Medulla oblongata (tissue), 1 donor: Measurements from ENCODE around the gene RAD51B.

Source experiments
- DNase-seq: peaks from one replicate; pipeline ENCODE4 v3.0.0-alpha.2; 2015; ENCODE audit errors: extremely low spot score

Gene RAD51B

DNA sequence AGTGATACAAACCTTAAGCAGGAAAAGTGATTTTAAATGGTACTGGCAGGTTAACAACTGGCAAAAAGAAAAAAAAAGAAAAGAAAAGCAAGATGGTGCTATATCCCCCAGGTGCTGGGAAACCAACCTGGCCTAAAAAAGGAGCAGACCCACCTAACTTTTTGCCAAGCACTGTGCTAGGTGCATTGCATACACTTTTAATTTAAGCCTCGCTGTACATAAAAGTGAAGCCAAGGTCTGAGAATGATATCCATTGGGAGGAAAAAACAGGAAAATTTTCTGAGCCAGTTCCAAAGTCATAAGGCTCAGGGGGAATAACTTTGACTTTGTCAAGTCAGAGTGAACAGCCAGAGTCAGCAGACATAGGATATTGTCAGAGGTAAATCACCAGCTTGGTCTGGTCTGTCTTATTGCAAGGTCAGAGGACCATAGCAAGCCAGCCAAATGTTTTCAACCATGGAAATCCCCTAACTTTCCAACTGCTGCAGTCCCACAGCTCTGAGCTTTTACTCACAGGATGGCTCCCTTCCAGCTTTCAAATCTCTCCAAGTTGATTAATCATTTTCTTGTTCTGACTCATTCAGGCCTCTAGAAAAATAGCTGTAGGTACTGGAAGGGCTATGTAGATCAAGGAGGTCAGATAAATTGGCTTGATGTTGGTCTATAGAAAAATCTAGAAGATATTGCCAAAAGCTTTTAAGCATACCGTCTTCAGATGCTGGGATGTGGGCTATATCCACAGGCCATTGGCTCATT, 412.9 kb downstream of the RAD51B start:
- peak; percentile 73 for DNase-seq

- no peak for DNase-seq
Measured at GRCh38 chr14:68233101-68233784, 413.7 kb downstream of the RAD51B start.

GRCh38 chr14:68234101-68234905, 414.7 kb downstream of the RAD51B start:
- no peak for DNase-seq

DNA sequence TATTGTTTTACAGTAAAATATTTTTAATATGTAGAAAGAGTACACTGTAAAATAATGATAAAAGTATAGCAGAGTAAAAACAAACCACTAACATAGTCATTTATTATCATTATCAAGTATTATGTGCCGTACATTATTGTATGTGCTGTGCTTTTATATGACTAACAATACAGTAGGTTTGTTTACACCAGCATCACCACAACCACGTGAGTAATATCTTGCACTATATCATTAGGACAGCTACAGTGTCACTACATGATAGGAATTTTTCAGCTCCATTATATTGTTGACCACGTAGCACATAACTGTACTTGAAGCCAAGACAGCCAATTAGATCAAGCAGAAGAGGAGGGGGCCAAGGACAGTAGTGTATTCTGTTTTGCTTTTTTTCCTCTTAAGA, 415.4 kb downstream of the RAD51B start:
- no peak for DNase-seq

- DNase-seq: peak; percentile 30
Measured at GRCh38 chr14:68236582-68237458, 417.2 kb downstream of the RAD51B start.

DNA sequence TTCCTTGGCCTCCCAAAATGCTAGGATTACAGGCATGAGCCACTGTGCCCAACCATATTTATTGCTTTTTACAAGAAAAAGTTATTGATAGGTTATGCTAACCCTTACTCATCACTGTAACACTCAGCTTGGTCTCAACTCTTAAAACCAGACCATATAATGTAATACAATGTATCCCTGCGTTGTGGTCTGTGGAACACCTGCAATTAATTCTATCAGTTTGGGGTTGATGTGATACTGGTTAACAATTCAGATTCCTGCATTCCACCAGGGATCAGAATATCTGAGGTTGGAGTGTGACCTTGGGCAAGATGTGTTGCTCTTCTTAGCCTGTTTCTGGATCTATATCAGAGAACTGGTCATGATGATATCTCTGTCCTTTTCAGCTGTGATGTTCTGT, 419.0 kb downstream of the RAD51B start:
- DNase-seq: no peak

DNA sequence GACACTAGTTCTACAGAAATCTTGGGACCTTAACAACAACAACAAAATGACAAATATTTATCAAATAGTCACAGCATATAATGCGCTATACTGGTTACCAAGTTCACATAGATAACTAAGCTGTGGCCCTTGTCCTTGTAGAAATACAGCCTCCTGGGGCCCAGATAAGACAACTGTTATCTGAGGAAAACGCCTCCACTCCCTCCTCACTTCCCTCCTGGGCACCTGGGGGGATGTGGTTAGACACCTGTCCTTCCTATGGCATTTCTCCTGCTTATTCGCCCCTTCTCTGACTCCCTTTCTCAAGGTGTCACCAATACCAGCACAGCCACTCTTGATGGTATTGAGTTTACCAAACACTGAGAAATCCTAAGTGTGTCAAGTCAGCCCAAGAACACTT, 419.4 kb downstream of the RAD51B start:
- no peak for DNase-seq

DNA sequence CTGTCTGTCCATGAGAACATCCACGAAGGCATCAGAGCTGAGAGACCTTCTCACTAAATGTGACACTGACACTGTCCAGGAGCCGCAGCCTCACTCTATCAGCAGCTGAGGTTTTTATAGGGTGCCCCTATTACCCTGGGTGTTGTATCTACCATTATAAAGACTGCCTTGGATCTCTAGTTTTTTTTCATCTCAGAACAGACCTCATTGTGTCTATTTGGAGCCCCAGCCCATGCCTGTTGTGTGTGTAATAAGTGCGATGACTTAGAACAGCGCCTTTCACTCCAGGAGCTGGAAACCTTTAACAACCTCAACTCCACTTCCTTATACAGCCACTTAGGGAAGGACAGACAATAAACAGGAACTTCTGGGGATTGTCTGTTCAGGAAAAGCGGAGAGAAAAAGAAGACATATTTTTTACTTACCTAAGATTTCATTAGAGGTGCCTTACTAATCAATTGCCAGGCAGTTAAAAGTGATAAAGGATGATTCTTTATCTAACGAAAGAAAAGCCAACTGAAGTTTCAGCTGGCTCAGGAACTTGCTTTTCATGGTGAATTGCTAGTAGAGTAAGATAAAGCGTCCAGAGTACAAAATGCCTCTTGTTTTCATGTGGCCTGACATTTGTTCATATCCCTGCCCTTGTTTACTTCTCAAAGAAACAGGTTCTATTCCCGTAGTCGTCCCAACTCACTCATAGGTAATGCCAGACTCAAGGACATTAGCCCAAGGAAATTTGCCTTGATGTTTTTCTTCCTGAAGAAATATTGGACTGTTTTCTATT, 420.6 kb downstream of the RAD51B start:
- DNase-seq: peak; percentile 30

- DNase-seq: no peak
Measured at GRCh38 chr14:68241862-68242487, 422.4 kb downstream of the RAD51B start.

- DNase-seq: no peak
Measured at GRCh38 chr14:68243450-68244010, 424.0 kb downstream of the RAD51B start.

- peak; percentile 29 for DNase-seq
Measured at GRCh38 chr14:68244262-68244980, 424.8 kb downstream of the RAD51B start.

- DNase-seq: peak; percentile 34
Measured at GRCh38 chr14:68245146-68246073, 425.8 kb downstream of the RAD51B start.

DNA sequence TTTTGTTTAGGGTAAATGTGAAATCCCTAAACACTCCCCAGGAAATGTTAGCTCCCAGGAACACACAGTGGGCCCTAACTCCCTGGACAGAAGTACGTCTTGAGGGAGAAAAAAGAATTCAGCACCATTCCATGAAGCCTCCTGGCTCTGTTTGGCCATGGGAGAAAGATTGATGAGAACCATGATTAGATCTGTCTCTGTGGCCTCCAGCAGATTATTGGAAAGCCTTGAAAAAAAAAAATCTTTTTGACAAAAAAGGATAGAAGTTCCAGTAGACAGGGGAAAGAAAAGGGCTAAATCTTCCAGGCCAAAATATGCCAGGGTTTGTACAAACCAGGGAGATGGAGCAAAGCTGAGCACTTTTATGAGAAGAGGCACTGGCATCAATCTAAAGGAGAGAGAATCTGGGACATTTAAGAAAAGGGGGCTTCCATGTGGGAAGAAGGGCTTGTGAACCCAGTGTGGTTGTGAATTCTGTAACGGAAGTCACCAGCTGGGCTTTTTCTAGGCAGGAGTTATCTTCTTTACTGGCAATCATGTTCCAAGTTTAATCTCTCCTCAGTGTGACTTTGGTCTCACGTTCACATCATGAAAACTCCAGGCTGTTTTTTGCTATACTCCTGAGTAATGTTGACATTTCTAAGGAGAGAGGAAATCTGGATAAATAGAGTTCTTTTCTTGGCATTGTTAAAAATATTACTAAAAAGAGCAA, 426.7 kb downstream of the RAD51B start:
- no peak for DNase-seq

GRCh38 chr14:68246786-68247105, 427.2 kb downstream of the RAD51B start:
- no peak for DNase-seq

GRCh38 chr14:68247274-68247673, 427.7 kb downstream of the RAD51B start:
- no peak for DNase-seq

DNA sequence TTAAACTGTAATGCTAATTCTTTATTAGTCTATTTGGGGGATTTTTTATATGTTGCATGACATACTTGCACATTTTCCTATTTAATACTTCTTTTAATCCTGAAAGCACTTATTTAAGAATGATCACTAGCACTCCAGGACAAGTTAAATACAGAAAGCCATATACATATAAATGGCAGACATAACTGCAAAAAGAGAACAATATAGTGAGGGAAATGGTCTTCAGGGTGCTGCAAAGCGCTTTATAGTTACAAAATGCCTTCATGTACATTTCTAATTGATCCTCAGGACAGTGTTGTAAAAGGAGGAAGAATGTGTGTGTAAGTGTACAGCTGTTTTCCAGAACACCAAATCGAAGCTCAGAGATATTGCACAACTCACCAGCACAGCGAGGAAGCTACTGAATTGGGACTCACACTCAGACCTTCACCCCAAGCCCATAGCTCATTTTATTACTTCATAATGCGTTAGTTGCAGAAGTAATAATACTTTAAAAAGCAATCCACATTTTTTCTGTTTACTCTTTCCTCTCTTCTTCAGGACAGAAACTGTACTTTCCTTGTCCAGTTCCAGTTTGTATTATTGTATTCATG, 428.2 kb downstream of the RAD51B start:
- peak; percentile 48 for DNase-seq
